DMS 273 (cell line): ENCODE results near the gene ENPP6.

Experiments
- DNase-seq: peaks from one replicate; lab custom pipeline; 2025; ENCODE audit not compliant: unreplicated experiment; lab: John Stamatoyannopoulos, UW

The ENPP6 gene

DNA sequence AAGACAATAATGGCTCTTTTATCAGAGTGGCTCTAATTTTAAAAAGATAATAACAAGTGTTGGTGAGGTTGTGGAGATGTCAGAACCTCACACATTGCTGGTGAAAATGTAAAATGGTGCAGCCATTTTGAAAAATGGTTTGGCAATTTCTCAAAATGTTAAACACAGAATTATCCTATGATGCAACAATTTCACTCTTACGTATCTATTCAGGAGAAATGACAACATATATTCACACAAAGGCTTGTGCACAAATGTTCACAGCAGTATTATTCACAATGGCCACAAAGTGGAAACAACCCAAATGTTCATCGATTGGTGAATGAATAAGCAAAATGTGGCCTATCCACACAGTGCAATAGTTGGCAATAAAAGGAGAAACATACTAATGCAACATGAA, 24.7 kb downstream of the ENPP6 start:
- DNase-seq: no peak

DNA sequence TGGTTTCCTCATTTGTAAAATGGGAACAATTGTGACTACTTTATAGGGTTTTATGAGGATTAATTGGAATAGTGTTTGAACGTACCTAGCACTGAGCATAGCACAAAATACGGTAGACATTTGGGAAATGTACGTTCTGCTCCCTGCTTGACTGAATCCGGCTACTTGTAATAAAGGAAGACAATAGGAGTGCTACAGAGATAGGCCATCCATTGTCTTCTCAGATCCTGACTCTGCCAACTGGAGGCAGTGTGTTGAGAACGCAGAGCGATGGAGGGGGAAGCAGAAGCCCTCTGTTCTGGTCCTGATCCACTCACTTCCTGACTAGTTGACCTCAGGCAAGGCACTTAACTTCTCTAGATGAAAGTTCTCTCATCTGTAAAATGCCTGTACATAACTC, 26.4 kb downstream of the ENPP6 start:
- DNase-seq: no peak

DNA sequence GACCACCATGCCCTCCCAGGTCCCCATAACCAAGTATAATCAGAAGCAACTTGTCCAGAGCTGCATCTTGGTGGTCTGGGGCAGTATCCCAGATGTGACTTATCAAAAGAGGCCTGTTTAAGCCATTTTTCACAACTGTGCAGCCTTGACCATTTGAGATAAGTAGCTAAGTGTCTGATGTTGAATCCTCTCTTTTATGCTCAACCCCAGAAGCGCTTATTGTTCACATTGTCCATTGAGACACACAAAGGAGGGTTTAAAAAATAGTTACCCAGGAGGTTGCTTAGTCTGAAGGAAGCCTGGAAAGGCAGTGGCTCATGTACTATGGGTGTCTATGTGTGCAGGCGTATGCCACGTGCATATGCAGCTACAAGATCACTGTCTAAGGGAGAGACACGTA, 27.0 kb downstream of the ENPP6 start:
- no peak for DNase-seq

DNA sequence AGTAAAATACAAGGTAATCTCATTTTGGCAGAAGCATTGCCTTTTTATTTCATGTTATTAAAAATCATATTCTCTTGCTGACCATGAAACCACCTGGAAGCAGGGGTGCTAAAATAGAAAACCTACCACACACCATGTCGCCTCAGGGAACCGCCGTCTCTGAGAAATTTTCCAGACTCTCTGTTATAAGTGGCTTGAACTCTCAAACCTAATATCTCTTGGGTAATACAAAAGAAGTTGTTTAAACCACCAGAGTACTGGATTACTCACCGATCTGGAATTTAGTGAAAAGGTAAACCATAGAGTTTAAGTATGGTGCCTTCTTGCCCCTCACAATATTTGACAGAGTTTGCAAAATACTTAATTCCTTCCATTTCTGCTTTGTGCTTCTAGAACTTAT, 27.7 kb downstream of the ENPP6 start:
- no peak for DNase-seq

DNA sequence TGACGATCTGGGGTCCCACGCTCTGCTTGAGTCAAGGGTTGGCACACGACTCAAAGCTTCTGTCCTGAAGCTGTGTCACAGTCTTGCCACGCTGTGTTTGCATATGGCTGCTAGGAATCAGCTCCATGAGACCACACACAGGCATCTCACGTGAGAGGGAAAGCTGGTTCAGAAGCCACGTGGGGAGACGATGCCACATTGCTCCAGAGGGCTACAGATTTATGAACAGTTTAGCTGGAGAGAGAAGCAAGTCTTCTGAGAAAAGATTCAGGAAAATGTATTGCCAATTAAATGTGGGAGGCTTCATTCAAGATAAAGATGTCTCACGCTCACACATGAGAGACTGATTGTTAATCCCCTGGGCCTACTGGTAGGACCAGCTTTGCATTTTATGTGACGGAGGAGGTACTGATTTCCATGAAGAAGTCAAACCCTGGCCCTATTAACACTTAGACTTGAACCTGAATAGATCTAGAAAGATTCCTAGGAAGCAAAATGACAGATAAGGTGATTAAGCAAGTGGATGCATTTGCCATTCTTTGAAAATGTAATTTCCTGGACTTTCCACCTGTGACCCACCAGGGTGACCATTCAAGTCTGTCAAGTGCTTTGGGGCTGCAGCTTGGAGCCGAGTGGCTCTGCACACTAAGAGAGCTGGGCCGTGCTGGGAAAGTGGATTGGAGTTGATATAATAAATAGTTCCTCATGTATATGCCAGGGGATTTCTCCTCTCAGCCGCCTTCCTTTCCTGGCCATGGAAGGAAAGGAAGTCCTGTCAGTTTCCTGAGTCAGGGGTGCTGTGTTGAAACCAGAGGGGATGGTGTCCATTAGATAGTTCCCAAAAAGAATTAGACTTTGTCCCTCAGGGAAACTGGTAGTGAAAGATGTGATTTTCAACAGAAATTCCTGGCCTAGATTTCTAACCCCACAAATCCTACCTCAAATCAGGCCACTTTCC, 29.0 kb downstream of the ENPP6 start:
- DNase-seq: no peak

DNA sequence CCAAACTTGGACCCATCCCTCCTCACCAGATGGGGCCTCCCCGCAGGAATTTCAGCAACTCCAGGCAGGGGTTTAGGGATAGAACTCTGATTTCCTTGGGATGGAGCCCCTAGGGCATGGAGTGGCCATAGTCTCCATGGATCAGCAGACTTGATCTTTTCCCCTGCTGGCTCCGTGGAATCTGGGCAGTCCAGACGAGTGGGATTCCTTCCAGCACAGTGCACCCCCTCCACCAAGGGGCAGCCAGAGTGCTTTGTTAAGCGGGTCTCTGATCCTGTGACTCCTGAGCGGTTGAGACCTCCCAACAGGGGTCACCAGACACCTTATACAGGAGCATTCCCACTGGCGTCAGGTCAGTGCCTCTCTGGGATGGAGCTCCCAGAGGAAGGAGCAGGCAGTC, 40.4 kb downstream of the ENPP6 start:
- DNase-seq: no peak

DNA sequence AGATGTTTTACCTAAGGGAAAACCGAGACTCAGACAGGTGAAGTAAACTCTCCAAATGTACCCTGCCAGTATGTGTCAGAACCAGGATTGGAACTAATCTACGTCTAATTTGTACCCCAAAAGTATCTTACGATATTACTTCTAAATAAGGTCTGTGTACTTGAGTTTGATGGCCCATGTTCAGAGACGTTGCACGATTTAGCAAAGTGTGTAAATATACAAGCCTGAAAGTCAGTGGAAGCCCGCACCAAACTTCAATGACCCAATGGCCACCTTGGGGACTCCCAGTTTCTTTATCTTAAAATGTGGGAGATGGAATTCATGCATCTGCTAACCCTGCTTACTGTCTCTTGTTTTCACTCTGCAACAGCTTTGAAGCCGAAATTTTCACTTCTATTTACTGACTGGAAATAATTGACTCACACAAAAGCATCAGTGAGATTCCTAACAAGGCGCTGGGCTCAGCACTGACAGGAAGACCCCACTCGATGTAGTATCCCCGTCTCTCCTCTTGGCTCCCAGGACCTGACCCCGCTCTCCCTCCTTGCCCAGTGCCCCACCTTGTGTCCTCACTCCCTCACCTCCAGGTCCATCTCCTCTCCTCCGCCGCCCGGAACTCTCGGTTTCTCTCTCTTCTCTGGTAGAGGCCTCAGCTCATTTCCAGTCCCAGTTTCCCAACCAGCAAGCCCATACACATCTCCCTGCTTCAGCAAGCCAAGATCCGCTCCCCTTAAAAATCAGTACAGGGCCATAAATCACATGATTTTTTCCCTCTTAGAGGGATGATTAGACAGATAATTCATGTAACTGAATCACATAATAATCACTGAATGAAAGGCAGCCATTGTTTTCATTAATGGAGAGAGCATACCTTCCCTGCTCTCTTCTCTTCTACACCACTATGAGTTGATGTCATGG, 42.8 kb downstream of the ENPP6 start:
- DNase-seq: no peak

DNA sequence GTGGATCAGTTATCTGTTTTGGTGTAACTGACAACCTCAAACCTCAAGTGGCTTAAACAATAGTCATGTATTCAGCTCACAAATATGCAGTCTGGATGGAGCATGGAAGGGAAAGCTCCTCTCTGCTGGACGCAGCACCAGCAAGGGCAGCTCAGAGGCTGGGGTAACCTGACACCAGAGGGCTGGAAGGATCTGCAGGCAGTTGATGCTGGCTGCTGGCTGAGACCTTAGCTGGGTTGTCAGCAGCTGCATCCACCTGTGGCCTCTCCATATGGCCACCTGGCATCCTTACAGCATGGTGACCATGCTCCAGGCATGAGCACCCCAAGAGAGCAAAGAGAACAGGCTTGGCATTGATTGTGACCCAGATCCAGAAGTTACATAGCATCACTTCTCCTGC, 46.7 kb downstream of the ENPP6 start:
- peak; percentile 54 for DNase-seq

DNA sequence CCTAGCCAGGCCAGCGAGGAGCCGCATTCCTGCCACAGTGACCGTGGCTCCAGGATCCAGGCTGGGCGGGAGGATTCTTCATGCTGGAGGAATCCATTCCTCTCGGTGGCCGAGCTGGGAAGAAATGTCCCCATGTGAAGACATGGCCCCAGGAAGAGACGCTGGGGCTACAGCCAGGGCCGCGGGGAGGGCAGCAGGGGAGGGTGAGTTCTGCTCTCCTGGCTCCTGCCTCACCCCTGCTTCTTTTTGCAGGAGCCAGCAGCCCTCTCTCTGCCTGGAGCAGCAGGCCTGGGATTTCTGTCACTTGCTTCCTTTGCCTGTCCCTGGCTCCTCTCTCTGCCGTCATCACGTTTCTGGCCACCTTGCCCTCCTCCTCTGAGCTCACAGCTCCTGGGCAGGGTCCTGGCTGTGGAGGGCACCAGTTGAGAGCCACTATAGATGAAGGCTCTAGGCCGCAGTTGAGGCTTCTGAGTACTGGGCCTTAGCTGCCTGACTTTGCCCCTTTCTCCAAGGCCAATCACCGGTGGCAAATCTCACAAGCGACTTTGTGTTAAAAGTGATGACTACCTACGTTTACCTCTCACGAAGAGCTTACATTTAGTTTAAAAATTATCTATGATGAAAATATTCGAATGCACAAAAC, 48.3 kb downstream of the ENPP6 start:
- DNase-seq: no peak

DNA sequence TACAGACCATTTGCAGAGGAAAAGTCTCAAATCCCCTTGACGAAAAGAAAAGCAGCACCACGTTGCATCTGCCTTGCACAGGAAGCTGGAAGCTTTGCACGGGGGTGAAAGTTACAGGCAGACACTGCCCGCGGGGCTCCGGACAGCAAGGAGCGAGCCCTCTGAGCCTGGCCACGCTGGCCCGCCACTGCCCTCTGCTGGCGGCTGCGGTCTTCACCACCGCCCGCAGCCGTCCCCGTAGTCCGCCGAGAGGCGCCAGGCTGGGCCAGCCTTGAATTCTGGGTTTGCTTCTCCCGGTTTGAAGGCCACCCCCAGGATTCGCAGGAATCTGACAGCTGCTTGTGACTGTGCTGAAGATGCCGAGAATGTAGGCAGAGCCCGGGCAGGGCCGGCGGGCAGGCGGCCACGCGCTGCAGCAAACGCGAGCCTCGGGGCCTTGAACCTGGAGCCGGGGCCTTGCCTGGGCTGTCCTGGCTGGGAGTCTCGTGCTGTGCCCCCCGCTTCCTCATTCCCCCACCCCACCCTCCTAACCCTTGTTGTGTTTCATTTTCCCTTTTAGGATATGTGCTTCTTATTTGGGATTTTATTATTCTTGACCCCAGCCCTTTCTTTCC, 49.2 kb downstream of the ENPP6 start:
- DNase-seq: peak; percentile 61

DNA sequence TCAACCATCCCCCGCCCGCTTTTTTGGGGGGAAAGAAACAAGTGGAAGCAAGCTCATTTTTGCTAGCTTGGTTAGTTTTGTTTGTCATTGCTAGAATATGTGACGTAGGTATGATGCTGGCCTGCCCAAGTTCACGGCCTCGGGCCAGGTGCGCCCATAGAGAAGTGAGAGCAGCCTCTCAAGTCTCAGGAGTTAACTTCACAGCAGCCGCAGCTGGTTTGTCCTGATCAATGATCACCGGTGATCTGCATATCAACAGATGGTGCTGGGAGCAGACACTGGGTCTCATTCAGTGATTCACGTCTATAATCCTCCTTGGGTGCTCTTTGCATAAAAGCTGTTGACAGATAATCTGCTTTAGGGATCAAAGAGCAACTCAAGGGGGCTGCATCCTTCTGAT, 50.1 kb downstream of the ENPP6 start:
- DNase-seq: no peak

DNA sequence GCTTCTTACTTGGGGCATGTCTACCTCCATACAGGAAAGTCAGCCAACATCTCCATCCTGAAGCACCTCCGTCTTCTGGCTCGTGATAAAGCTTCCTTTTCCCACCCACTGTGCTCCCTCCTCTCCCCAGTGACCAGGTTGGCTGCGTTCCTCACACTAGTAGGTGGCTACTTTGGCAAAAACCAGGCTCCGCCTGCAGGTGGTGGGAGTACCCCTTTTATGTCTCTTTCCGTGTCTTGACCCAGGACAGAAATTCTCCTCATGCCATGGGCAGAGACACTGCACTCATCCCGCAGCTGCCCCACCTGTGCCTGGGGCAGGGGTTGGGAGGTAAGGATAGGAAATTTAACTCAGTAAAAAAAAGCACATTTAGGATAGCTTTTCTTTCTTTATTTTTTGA, 50.9 kb downstream of the ENPP6 start:
- DNase-seq: no peak

DNA sequence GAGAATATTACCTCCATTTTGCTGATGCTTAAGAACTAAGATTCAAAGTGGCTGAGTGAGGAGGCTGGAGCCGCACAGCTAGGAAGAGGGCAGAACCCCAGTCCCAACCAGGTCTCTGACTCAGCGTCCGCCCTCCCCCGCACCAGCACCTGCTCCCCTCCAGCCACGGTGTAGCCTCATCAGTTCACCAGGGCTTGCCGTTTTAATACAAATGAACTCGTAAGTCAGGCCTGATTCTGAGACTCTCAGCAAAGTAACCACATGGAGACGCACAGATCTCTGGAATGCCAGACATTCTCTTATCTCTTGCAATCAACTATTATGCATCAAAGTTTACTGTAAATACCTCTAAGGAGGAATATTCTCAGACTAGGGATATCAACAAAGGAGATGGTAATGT, 52.4 kb downstream of the ENPP6 start:
- DNase-seq: peak; percentile 7

DNA sequence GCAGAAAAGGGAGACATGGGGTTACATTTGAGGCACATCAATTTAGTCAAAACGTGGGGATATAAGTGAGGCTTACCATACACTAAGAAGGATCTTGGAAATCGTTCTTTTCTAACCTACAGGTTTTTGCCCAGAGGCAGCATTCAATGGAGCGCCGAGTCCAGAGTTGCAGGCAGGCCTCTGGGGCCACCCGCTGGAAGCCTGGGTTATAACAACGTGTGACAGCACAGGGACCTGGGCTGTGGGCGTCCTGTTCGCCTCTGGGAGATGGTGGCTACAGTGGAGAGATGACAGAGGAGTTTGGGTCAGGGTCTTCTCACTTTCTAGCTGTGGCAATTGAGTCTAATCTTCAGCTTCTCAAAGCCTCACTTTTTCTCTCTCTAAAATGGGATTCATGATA, 53.9 kb downstream of the ENPP6 start:
- DNase-seq: peak; percentile 75

DNA sequence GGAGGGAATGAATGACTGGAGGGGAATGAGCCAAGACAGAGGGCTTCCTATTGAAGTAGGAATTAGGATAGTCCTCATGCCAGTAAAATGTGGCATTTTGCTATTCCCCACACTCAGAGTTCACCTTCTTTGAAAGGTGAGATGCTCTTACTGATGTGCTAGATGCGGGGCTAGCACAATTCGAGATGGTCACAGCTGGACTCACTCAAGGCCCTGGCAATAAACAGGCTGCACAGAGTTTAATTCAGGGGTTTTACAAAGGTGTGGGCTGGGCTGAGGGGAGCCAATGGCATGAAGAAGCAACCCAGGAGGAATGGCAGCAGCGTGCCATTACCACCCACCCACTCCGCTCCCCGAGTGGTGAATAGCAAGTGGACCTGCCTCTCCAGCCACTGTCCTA, 55.1 kb downstream of the ENPP6 start:
- no peak for DNase-seq

DNA sequence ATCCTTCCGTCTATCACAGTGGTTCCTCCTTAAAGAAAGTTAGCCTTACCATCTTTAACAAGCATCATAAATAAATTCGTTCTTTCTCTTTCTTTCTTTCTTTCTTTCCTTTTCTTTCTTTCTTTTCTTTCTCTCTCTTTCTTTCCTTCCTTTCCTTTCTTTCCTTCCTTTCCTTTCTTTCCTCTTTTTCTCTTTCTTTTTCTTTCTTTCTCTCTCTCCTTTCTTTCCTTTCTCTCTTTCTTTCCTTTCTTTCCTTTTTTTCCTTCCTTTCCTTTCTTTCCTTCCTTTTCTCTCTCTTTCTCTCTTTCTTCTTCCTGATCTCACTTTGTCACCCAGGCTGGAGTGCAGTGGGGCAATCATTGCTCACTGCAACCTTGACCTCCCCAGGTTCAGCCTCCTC, 60.4 kb downstream of the ENPP6 start:
- DNase-seq: no peak

DNA sequence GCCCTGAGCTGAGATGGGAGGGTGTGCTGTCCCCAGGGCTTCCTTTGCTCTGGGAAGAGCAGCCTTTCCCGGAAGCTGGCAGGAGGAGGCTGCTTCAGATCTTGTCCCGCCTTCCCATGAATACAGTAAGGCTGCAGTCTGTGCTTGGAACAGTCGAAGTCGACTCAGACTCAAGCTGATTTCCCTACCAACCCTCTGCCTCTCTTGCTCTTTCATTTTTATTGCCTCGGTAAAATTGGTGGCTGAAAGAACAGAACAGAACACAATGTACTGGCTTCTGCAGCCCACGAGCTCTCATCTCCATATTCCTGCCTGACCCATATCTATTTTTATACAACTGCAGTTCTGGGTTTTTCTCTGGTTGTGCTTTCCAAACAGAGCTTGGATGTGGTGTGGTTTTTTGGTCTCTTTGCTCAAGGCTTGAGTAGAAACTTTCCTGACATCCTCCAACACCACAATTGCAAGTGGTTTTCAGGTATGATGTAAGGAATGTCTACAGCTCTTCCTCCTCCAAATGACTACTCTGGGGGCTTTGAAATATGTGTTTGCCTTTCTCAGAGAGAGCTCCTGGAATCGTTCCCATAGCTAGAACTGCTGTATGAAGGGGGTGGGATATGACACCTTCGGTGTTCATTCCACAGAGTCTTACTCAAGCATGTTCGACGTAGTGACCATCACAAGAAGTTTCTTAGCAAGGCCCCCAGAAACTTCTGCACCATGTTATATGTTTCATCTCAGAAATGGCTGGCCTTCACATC, 61.3 kb downstream of the ENPP6 start:
- DNase-seq: no peak

DNA sequence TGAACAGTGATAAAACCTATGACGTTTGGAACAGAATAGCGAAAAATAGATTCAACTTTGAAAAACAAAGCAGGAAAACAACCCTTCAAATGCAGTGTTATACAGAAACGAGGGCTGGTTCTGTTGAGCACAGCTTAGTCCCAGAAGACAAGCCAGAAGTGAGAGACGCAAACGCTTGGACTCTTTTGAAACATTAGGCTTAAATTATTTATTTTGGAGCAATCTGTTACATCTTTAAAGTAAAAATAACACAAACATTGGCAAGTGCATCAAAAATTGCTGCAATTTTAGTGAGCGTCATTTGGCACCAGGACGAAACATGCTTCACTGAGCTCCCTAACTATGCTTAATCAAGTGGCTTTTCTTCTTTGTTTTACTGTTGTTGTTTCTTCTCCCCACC, 63.5 kb downstream of the ENPP6 start:
- DNase-seq: no peak

DNA sequence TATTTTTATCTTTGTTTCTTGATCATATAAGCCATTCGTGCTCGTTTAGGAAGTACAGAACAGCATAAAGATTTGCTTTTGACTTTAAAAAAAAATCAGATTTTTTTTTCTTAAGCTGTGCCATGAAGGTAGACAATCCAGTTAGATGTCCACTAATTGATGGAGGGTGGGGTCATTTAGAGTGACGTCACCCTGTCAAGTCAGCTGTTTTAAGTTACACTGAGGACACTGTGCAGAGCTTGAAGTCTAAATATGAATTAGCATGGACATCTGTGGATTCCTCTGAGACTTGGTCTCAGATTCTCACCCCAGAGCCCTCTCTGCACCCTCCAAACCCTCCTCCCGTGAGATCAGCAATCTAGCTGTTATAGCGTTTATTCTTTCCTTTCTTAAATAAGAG, 63.9 kb downstream of the ENPP6 start:
- DNase-seq: no peak

DNA sequence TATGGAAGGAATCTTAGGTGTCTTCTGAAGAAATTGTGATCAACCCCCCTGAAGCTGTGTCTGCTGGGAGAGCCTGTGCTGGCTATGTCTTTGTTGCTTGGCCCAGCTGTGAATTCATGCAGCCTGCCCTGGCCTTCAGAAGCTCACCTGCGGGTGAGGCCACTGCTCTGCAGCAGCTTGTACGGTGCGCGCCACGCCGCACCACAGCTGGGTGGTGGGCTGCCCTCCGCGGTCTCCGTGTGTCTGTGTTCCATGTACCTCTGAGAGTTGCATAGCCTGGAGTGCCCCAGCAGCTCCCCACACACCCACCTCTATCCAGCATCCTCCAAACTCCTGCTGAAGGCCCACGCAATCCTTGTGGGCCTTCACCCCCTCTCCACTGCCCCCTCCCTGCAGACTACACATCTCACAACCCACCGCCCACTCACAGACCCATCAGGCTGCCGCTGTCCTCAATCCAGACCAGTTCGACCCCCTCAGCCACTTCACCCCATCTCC, 65.6 kb downstream of the ENPP6 start:
- DNase-seq: no peak
